ENCODE results near the gene PIPOX.

The PIPOX gene

DNA sequence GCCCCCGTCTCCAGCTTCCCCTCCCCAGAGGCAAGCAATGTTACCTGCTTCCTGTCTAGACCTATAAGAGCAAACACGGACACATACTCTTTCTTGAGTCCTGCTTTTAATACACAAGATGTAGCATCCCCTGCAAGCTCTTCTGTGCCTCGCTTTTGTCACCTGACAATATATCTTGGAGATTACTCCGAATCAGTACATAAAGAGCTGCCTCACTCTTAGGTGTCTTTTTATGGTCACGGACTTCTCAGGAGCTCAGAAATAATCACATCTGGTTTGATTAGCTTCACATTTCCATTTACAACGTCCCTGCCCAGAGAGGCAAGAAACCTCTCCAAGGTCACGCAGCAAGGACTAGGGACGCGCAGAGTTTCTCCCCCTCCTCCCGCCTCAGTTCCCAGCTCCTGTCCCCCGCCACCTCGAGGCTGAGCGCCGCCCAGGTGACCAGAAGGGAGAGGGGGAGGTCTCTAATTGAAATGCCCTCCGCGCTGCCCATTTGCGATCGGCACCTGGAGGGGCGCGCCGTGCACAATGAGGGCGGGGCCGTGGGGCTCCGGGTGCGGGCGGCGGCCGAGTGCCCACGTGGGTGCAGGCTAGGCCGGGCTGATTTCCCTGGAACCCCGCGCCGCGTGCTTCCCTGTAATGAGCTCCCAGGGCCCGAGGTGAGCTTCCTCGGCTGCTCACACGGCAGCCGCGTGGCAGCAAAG, 23.3 kb upstream of the PIPOX start:
- DNase-seq = no peak

DNA sequence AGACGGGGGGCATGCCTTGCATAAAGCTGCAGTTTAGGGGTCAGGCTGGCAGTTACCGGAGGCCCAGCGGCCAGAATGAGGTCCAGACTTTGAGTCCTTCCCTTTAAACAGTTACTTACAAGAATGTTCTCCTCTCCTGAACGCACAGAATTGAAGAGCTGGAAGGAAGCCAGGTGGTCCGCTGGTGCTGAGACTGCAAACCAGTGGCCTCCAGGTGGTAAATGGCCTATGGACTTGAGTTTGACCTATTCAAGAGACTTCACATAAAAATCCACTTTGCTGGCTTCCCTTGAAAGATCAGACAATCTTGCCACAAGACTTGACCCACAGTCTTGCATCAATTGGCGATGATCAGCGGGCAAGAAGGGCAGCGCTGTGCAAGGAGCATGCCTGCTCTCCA, 22.4 kb upstream of the PIPOX start:
- DNase-seq = no peak

DNA sequence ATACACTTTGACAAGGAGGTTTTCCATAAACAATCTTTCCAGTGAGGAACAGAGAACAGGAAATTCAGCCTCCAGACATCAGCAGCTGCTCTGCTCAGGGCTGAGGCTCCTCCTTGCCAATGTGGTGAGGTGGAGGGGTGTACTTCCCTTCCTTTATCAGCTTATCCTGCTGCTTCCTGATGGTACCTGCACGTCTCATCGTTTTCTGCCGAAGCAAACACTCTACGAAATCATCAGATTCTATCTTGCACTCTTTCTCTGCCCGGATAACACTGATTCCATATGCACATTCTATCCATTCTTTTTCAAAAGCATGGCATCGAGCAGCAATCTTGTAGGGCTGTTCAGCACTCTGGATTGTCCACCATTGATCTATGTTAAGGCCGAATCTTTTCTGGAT, 21.7 kb upstream of the PIPOX start:
- no peak for DNase-seq

DNA sequence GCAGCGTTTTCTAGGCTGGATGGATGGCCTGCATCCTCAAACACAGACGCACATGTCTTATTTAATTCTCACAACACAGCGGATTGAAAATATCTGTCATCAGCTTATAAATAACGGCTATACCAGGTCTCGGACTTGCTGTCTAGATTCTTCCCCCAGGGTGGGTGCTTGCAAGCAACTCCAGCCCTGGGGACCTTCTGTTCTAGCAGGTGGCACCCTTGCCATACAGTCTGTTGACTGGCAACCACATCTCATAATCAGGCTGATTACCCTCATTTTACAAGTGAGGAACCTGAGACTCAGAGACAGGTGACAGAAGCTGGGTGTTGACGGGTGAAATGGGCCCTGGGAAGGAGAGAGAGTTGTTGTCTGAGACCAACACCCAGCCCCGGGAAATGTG, 20.9 kb upstream of the PIPOX start:
- no peak for DNase-seq

DNA sequence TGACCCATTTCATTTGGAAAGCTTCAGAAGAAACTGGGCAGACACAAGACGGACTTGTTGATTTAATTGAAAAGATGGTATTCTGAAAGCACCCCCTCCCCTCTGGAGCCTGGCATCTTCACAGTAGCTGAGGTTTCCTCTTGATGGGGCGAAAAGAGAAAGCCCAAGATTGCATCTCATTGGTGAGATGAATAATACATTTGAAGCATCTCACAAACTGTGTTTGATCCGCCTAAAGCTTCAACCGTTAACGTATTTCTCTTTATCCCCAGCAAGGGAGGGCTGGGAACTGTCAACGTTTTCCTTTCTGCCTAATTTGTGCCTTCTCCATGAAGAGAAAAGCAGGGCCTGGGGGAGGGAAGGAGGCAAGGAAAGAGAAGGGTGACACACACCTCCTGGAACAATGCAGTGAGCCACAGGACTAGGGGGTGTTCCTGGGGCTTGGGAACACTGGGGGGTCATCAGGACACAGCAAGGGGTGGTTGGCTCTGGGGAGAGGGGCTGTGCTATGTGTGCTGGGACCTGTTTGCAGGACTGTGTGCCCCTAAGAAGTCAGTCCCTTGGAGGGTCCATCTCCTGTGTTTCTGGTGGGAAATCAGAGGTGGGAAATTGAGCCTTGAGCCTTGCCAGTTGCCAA, 18.5 kb upstream of the PIPOX start:
- no peak for DNase-seq

DNA sequence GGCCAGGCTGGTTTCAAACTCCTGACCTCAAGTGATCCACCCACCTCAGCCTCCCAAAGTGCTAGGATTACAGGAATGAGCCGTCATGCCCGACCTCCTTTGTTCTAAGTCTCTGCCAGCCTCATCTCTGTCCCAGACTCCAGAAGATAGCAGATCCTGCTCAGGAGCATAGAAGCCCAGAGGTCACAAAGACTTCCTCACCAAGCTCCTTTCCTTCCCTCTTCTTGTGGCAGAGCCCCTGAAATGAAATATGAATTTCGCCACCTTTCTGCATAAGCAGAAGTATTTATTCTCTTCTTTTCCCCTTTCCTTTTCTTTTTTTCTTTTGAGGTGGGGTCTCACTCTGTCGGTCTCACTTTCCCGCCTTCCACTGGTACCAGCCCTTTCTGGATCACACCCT, 11.5 kb upstream of the PIPOX start:
- DNase-seq = no peak

DNA sequence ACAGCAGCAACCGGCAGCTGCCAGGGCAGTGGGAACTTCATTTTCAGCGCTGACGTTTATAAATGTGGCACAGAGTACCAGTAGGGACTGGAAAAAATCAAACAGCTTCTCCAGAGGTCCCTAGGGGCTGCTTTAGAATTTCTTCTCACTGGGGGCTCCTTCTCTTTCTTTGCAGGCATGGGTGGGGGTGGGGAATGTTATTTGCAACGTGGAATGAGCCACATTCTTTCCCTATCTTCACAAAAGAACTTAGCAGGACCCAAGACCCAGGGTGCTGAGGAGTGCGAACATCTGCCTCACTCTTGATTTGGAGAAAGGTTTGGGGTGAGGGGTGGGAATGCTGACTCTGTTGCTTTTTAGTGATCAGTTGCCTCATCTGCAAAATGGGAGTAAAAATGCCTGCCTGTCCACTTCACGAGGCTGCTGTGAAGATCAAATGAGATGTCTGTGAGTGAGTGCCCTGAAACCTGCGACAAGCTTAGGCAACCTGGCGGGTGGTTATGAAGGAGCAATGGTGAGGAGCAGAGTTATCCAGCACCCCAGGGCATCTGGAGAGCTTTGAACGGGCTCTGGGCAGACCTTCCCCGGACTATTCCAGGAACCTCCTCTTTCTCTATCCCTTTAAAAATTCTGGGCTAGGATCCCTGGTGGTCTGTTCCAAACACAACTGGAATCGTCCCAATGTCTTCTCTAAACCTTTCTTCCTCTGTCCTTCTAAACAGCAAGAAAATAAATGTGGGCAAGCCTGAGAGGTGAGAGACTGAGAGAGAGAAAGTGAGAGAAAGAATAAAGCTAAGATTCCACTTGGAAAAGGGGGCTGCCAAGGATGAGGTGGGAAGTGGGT, 10.7 kb upstream of the PIPOX start:
- no peak for DNase-seq

DNA sequence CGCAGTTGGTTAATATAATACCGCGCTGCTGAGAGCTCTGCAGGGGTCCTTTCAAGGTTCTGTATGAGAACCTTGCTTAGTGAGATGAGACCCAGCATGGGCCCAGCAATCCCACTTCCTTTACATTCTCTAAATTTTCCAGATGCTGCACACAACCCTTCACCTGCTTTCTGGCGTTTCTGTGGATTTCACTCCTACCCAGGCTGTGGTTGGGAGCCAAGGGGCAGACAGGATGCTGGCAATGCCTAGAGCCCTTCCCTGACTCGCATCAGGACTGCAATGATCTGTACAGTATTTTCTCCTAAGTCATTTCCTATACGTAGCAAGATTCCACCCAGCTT, 10.1 kb upstream of the PIPOX start:
- DNase-seq = no peak

DNA sequence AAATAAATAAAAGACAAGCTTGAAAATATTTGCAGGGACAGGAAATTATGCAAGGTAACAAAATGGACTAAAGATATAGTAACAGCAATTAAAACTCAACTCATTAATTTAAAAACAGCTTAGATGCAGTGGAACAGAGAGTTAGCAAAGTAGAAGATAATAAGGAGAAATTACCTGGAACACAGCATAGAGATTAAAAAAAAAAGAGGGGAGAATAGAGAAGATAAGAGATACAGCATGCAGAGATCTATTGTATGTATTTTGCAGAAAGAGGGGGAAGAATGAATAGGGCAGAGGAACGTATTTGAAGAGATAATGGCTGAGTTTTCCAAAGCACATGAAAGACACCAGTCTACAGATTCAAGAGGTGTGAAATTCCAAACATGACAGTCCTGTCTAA, 8.4 kb upstream of the PIPOX start:
- DNase-seq = no peak

DNA sequence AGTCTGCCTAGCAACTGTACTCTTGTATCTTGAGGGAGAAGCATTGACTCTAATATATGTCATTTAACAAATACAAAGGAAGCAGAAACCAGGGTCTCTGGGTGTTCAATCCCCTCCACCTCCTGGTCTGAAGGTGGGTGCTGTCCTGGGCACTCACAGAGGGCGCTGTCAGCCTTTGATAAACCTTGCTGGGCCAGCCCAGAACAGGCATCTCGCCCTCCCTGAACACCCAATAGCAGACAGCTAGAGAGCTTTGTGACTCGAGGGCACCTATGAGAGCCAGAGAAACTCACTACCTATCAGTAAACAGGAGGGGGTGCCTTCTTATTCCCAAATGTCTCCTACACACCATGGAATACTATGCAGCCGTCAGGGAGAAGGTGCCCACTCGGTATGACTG, 6.4 kb upstream of the PIPOX start:
- DNase-seq = no peak

DNA sequence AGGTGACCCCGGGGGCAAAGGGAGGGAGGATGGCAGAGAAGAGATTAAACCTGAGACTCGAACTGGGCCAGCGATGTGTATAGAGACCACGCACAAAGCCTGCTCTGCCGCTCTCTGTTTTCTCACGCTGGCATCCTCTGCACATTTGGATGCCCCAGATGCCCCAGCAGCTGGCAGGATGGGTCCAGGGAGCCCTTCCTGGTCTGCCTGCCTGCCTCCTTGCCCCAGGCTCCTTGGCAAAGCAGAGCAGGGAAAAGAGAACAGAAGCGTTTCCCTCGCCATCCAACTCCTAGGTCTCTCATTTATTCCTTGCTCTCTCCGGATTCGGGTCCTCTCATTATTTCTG, 5.2 kb upstream of the PIPOX start:
- DNase-seq = no peak

DNA sequence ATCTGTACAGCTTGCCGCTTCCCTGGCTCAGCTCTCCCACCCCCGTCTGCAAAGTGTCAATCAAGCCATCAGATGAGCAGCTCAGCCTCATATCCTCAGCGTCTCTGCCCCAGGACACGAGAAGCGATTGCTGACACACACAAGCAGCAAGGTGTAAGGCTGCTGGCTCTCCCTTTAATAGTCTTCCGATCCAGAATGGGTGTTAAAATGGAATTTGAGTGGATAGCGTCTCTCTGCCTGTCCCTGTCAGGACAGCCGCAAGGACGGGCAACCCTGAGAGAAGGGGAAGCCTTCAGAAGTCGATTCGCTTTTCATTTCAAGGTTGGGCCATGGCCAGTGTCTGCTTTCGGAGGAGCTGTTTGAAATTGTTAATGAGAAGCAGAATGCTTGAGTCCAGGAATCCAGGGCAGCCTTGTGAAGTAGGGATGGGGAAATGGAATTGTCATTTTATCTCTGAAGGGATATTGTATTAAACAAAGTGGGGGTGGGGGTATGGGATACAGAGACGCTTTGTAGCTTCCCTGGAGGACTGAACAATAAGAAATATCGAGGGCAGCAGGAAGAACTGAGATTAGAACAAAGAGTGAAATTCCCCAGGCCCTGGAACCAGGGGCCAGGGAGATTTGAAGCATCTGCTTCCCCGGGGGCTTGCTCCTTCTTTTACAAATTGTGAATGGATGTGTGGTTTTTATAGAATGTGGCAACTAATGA, 4.7 kb upstream of the PIPOX start:
- DNase-seq = no peak

DNA sequence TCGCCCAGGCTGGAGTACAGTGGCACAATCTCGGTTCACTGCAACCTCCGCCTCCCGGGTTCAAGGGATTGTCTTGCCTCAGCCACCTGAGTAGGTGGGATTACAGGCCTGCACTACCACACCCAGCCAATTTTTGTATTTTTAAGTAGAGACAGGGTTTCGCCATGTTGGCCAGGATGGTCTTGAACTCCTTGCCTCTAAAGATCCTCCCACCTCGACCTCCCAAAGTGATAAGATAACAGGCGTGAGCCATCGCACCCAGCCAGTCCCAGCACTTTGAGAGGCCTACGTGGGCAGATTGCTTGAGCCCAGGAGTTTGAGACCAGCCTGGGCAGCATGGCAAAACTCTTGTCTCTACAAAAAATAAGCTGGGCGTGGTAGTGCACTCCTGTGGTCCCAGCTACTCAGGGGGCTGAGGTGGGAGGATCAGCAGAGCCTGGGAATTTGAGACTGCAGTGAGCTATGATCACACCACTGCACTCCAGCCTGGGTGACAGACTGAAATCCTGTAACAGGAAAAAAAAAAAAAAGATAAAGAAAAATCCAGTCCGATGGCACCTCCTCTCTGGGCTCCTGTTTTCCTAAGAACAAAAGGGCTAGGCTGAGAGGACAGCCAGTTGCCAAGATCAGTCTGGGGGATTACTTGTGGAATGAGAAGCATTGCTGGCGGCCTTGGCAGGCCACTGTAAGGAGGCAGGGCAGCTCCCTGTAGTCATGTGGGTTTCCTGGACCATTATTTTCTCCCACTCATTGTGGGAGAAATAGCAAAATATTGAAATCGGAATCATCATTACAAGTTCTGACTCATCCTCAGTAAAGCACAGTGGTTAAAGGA, 3.0 kb upstream of the PIPOX start:
- no peak for DNase-seq

DNA sequence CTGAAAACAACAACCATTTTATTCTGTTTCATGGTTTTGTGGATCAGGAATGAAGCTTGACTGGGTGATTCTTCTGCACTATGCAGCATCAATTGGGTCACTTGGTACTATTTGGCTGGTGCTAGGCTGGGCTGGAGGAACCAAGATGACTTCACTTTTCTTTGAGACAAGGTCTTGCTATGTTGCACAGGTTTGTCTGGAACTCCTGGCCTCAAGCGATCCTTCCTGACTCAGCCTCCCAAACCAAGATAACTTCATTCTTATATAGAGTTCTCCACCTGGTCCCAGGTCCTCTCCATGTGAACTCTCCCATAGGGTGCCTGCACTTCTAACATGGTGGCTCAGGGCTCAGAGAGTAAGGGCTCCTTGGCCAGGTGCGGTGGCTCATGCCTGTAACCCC, 1.9 kb upstream of the PIPOX start:
- no peak for DNase-seq

DNA sequence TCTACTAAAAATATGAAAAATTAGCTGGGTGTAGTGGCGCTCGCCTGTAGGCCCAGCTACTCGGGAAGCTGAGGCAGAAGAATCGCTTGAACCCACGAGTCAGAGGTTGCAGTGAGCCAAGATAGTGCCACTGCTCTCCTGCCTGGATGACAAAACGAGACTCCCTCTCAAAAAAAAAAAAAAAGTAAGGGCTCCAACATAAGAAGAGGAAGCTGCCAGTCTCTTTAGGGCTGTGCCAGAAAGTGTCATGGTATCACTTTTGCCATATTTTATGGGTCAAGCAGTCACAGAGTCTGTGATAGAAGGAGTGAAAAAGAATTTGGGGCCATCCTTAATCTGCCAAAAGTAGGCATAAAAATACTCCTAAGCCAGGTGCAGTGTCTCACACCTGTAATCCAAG, 1.4 kb upstream of the PIPOX start:
- DNase-seq = no peak

DNA sequence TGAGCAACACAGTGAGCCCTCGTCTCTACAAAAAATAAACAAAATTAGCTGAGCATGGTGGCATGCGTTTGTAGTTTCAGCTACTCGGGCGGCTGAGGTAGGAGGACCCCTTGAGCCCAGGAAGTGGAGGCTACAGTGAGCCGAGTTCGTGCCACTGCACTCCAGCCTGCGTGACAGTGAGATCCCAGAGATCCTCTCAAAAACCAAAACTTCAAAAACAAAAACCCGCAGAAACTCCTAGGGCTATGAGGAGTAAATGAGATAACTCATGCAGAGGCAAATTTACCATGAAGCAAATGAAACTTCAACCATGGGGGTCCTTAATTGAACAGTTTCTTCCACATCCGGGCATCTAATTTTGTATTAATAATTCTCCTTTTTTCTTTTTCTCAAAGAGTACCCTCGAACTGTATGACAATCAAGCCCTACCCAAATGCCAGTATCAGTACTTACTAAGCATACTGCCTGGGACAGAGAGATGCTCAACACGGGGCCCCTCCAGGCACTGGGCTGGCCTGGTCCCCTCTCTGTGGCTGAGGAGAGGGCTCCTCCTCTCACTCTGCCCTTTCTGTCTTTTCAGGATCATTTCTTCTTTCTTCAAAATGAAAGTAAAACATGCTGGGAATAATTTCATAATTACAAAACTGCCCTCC, 789 bp upstream of the PIPOX start:
- DNase-seq = no peak

DNA sequence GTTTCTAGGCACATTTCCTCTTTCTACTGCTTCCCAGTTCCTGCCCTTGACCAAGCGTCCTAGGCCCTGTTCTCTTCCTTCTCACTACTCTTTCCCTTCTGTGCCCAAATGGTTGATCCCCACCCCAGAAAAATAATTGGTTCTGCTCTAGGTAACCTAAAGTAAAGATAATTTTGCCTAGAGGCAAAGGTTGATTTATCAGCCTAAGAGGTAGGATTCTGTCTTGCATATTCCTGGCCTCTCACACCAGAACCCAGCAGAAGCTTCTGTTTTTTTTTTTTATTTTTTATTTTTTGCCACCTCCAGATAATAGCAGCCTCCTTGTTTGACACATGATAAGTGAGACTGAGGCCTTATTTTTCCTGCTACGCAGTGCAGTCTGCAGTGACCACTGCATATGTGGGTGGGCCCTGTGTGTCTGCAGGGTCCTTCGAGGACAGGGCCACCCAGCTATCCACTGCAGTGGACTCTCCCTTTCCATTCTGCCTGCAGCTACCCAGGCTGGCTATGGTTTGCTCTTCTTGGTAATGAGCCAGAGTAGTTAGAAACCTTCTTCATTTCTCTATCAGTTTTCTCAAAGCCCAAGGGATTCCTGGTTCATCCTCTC, 701 bp downstream of the PIPOX start:
- DNase-seq = no peak

DNA sequence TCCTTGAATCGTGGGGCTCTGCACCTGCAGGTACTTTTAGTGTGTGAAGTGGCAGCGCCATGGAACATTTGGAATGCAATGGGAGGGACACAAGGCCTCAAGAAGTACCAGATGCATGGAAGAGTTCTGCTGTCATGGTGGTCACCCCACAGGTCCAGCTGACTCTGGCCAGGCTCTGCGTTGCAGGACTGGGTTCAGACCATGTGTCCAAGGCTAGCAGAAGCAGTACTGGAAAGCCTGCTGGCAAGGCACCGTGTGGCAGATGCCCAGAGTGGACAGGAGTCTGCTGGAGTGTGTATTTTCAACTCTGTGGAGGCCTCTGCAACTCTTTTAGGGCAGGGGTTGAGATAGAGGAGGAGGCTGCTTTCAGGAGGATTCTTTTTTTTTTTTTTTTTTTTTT, 2.1 kb downstream of the PIPOX start:
- DNase-seq = no peak

DNA sequence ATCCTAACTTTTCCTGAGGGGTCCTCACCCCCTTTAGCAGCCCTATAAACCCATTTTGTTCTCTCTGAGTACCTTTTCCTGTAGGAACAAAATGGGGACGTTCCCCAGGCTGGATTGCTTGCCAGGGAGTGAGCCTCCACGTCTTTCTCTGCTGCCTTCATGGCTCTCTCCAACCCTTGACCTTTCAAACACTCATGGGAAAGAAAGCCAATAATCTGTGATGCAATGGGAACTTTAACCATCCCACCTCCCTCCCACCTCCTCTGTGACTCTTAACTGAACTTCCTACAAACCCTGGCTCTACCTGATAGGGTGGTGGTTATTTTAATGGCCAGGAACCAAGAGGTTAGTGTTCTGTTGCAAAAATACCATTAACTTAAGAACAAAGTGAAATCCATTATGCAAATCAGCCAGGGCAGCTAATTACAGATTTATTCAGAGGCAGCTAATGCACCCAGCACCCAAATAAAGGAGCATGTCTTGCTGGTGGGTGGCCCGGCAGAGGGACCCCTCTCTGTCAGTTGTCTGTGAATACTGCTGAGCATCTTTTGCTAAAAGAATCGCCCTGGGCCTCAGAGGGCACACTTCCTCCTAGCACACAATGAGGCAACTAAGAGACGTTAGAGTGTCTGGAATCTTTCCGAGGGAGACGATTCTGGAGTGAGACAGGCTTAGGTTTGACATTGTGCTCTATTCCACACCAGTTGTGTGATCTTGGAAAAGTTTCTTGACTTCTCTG, 3.0 kb downstream of the PIPOX start:
- DNase-seq = no peak

DNA sequence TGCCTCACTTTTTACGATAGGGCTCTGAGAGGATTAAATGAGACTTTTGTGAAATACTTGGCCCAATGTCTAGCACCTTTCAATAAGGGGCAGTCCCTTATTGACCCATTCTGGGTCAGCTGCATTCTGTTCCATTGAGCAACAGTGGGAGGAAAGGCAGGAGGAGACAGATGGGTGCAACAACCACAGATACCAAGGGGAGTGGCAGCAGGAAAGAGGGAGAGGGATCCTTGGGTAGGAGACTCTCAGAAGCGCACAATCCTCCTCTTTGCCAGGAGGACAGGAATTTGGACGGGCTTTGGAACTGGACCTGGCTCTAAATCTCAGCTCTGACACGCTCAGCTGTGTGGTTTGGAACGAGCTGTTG, 3.5 kb downstream of the PIPOX start:
- DNase-seq = no peak
